Measurements from ENCODE around the gene C1orf116.

DNA sequence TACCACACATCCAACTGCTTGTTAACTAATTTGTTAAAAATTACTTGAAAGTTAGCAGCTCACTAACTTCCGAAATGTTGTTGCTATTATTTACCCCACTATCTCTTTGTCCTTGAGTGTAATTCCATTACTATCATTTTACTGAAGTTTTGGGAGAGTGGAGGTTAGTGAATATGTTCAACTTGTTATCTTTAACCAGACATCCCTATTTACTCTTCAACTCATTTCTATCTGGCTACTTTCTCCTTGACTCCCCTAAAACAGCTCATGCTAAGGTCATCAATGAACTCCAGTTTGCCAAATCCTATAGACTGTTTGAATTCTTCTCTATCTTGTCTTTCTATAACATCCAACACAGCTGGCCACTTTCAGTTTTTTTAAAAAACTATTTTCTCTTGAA, 4.3 kb upstream of the C1orf116 start:
- TF ChIP-seq NFATC4 (CRISPR knock-in tag; IDR thresholded peaks at IDR 0.05) (no peak), USF1 (CRISPR knock-in tag; IDR thresholded peaks at IDR 0.05) (no peak), ELF4 (CRISPR knock-in tag; IDR thresholded peaks at IDR 0.05; ENCODE audit: low read depth) (no peak), E2F1 (CRISPR knock-in tag; IDR thresholded peaks at IDR 0.05) (no peak), ZNF121 (CRISPR knock-in tag; IDR thresholded peaks at IDR 0.05) (no peak)
- TF ChIP-seq, protein P1, sequence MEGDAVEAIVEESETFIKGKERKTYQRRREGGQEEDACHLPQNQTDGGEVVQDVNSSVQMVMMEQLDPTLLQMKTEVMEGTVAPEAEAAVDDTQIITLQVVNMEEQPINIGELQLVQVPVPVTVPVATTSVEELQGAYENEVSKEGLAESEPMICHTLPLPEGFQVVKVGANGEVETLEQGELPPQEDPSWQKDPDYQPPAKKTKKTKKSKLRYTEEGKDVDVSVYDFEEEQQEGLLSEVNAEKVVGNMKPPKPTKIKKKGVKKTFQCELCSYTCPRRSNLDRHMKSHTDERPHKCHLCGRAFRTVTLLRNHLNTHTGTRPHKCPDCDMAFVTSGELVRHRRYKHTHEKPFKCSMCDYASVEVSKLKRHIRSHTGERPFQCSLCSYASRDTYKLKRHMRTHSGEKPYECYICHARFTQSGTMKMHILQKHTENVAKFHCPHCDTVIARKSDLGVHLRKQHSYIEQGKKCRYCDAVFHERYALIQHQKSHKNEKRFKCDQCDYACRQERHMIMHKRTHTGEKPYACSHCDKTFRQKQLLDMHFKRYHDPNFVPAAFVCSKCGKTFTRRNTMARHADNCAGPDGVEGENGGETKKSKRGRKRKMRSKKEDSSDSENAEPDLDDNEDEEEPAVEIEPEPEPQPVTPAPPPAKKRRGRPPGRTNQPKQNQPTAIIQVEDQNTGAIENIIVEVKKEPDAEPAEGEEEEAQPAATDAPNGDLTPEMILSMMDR (IDR thresholded peaks at IDR 0.05) = no peak
- TF ChIP-seq, protein P2, sequence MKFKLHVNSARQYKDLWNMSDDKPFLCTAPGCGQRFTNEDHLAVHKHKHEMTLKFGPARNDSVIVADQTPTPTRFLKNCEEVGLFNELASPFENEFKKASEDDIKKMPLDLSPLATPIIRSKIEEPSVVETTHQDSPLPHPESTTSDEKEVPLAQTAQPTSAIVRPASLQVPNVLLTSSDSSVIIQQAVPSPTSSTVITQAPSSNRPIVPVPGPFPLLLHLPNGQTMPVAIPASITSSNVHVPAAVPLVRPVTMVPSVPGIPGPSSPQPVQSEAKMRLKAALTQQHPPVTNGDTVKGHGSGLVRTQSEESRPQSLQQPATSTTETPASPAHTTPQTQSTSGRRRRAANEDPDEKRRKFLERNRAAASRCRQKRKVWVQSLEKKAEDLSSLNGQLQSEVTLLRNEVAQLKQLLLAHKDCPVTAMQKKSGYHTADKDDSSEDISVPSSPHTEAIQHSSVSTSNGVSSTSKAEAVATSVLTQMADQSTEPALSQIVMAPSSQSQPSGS (CRISPR knock-in tag; IDR thresholded peaks at IDR 0.05; ENCODE audit: borderline replicate concordance, low read depth) = no peak
- TF ChIP-seq, protein P3, sequence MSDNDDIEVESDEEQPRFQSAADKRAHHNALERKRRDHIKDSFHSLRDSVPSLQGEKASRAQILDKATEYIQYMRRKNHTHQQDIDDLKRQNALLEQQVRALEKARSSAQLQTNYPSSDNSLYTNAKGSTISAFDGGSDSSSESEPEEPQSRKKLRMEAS (CRISPR knock-in tag; IDR thresholded peaks at IDR 0.05) = no peak
- TF ChIP-seq, protein P4, sequence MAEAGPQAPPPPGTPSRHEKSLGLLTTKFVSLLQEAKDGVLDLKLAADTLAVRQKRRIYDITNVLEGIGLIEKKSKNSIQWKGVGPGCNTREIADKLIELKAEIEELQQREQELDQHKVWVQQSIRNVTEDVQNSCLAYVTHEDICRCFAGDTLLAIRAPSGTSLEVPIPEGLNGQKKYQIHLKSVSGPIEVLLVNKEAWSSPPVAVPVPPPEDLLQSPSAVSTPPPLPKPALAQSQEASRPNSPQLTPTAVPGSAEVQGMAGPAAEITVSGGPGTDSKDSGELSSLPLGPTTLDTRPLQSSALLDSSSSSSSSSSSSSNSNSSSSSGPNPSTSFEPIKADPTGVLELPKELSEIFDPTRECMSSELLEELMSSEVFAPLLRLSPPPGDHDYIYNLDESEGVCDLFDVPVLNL (CRISPR knock-in tag; IDR thresholded peaks at IDR 0.05; ENCODE audit: borderline replicate concordance, low read depth) = no peak
- TF ChIP-seq, protein P5, sequence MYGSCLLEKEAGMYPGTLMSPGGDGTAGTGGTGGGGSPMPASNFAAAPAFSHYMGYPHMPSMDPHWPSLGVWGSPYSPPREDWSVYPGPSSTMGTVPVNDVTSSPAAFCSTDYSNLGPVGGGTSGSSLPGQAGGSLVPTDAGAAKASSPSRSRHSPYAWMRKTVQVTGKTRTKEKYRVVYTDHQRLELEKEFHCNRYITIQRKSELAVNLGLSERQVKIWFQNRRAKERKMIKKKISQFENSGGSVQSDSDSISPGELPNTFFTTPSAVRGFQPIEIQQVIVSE (CRISPR knock-in tag; IDR thresholded peaks at IDR 0.05; ENCODE audit: borderline replicate concordance) = no peak
